Vagina (tissue), 2 donors: ENCODE results near the gene CADPS. TPM values are rescaled to one million over a fixed set of nuclear protein-coding genes. Genes with fewer than 3 reads are reported as not detected.

Source experiments
- DNase-seq, 2 donors: peaks; one replicate each; pipeline ENCODE4 v3.0.0-alpha.2; 2017; ENCODE audit errors: extremely low spot score in 2 of 2
- H3K27ac ChIP-seq: fragments of 200-600 bp; sonication (generic); one replicate; pipeline ENCODE4 v1.5.1; 2019
- H3K27me3 ChIP-seq: fragments of 200-600 bp; sonication (generic); one replicate; pipeline ENCODE4 v1.5.1; 2019
- H3K36me3 ChIP-seq, 2 donors: fragments of 200-600 bp; sonication (generic); one replicate each; pipeline ENCODE4 v1.5.1; 2017 to 2019
- H3K4me1 ChIP-seq: fragments of 200-600 bp; sonication (generic); one replicate; pipeline ENCODE4 v1.5.1; 2019
- H3K4me3 ChIP-seq, 2 donors: fragments of 200-600 bp; sonication (generic); 1 replicate in 1 of 2; 2 replicates in 1 of 2; pipeline ENCODE4 v1.5.1; 2016 to 2019
- H3K9me3 ChIP-seq: fragments of 200-600 bp; sonication (generic); one replicate; pipeline ENCODE4 v1.5.1; 2019
- CTCF ChIP-seq, 3 experiments: fragments of 450-650 bp in 2 of 3; fragments of 200-600 bp in 1 of 3; sonication (generic) in 1 of 3; IDR thresholded peaks; one replicate each; pipeline ENCODE4 v1.5.1; 2017 to 2019; ENCODE audit warnings: antibody characterized with exemption in 3 of 3, mild to moderate bottlenecking in 2 of 3, moderate library complexity in 2 of 3
- POLR2A ChIP-seq, 2 donors: fragments of 450-650 bp; IDR thresholded peaks; one replicate each; pipeline ENCODE4 v1.6.1; 2017; ENCODE audit warnings: antibody characterized with exemption in 2 of 2, mild to moderate bottlenecking in 2 of 2, moderate library complexity in 2 of 2
- POLR2AphosphoS5 ChIP-seq, 2 donors: sonication (generic); formaldehyde crosslinking; IDR thresholded peaks; one replicate each; pipeline ENCODE4 v1.9.0; 2017; ENCODE audit warnings: antibody characterized with exemption in 2 of 2, mild to moderate bottlenecking in 2 of 2, low read depth in 1 of 2; ENCODE audit not compliant: insufficient read depth in 1 of 2
- intact Hi-C: fragments of 100-400 bp; cut with DNase I; formaldehyde crosslinking; loops from one replicate; pipeline ENCODE4 v1.15.1; 2023
- total RNA-seq: library from RNA; depleted of rRNA; stranded (reverse); fragments of >200 nt; gene quantifications from one replicate; pipeline ENCODE4 v1.2.3, GENCODE V29; 2016

CADPS gene
- total RNA-seq, 1 donor from 2014 or later: 12.8 TPM

- DNase-seq: no peak
- no peak overlapping the region for H3K27ac ChIP-seq
- TF ChIP-seq CTCF (IDR thresholded peaks at IDR 0.05) (no peak), POLR2AphosphoS5 (IDR thresholded peaks at IDR 0.05; ENCODE audit: insufficient read depth in 1 of 2, low read depth in 1 of 2) (no peak), POLR2A (IDR thresholded peaks at IDR 0.05) (no peak)
- no peak overlapping the region for H3K4me3 ChIP-seq
- no peaks in the 10 kb centered on the region for H3K9me3 ChIP-seq
- no peaks in the 10 kb centered on the region for H3K27me3 ChIP-seq
- H3K4me1 ChIP-seq: no peaks in the 10 kb centered on the region
- intact Hi-C loops: no loop called here
- no peaks in the 10 kb centered on the region for H3K36me3 ChIP-seq
These were observed 81.3 kb downstream of the CADPS start for GRCh38 chr3:62793946-62794345.

GRCh38 chr3:62785384-62785783 is 89.8 kb downstream of the CADPS start:
- H3K4me3 ChIP-seq: no peak overlapping the region
- intact Hi-C loops: no loop called here
- H3K9me3 ChIP-seq: no peaks in the 10 kb centered on the region
- no peak overlapping the region for H3K27ac ChIP-seq
- H3K27me3 ChIP-seq: no peaks in the 10 kb centered on the region
- no peak for DNase-seq
- H3K36me3 ChIP-seq: no peaks in the 10 kb centered on the region
- no peak for TF ChIP-seq POLR2A (IDR thresholded peaks at IDR 0.05)
- no peak for TF ChIP-seq POLR2AphosphoS5 (IDR thresholded peaks at IDR 0.05; ENCODE audit: insufficient read depth in 1 of 2, low read depth in 1 of 2)
- no peak for TF ChIP-seq CTCF (IDR thresholded peaks at IDR 0.05)
- no peaks in the 10 kb centered on the region for H3K4me1 ChIP-seq

- no peak for DNase-seq
- no peak overlapping the region for H3K27ac ChIP-seq
- intact Hi-C loops: no loop called here
- no peaks in the 10 kb centered on the region for H3K9me3 ChIP-seq
- TF ChIP-seq POLR2AphosphoS5 (IDR thresholded peaks at IDR 0.05; ENCODE audit: insufficient read depth in 1 of 2, low read depth in 1 of 2): no peak
- no peaks in the 10 kb centered on the region for H3K36me3 ChIP-seq
- no peak overlapping the region for H3K4me3 ChIP-seq
- H3K27me3 ChIP-seq: no peaks in the 10 kb centered on the region
- H3K4me1 ChIP-seq: no peaks in the 10 kb centered on the region
These were observed 94.1 kb downstream of the CADPS start for GRCh38 chr3:62781121-62781520.

- Histone ChIP-seq H3K4me3 (no peak overlapping the region), H3K27ac (no peak overlapping the region), H3K27me3 (no peaks in the 10 kb centered on the region), H3K36me3 (no peaks in the 10 kb centered on the region), H3K9me3 (no peaks in the 10 kb centered on the region), H3K4me1 (no peaks in the 10 kb centered on the region)
- no peak for TF ChIP-seq POLR2AphosphoS5 (IDR thresholded peaks at IDR 0.05; ENCODE audit: insufficient read depth in 1 of 2, low read depth in 1 of 2)
- no peak for TF ChIP-seq CTCF (IDR thresholded peaks at IDR 0.05)
- TF ChIP-seq POLR2A (IDR thresholded peaks at IDR 0.05): no peak
- intact Hi-C loops: no loop called here
- DNase-seq: no peak
These were observed 97.5 kb downstream of the CADPS start for GRCh38 chr3:62777674-62778073.

GRCh38 chr3:62777130-62777529 is 98.1 kb downstream of the CADPS start:
- Histone ChIP-seq H3K4me1 (no peaks in the 10 kb centered on the region), H3K9me3 (no peaks in the 10 kb centered on the region), H3K4me3 (no peak overlapping the region), H3K36me3 (no peaks in the 10 kb centered on the region), H3K27ac (no peak overlapping the region), H3K27me3 (no peaks in the 10 kb centered on the region)
- intact Hi-C loops: no loop called here
- no peak for TF ChIP-seq POLR2AphosphoS5 (IDR thresholded peaks at IDR 0.05; ENCODE audit: insufficient read depth in 1 of 2, low read depth in 1 of 2)
- TF ChIP-seq POLR2A (IDR thresholded peaks at IDR 0.05): no peak
- no peak for TF ChIP-seq CTCF (IDR thresholded peaks at IDR 0.05)
- no peak for DNase-seq

GRCh38 chr3:62774221-62774620 is 101.0 kb downstream of the CADPS start:
- no peaks in the 10 kb centered on the region for H3K4me1 ChIP-seq
- DNase-seq: no peak
- intact Hi-C loops: no loop called here
- no peak overlapping the region for H3K4me3 ChIP-seq
- H3K27ac ChIP-seq: no peak overlapping the region
- no peaks in the 10 kb centered on the region for H3K9me3 ChIP-seq
- TF ChIP-seq POLR2AphosphoS5 (IDR thresholded peaks at IDR 0.05; ENCODE audit: insufficient read depth in 1 of 2, low read depth in 1 of 2) (no peak), CTCF (IDR thresholded peaks at IDR 0.05) (no peak), POLR2A (IDR thresholded peaks at IDR 0.05) (no peak)
- no peaks in the 10 kb centered on the region for H3K36me3 ChIP-seq
- H3K27me3 ChIP-seq: no peaks in the 10 kb centered on the region
